Muscle layer of duodenum (tissue), 2 donors: ENCODE results near the gene ESYT1.

ENCODE experiments used
- H3K27ac ChIP-seq: one replicate; pipeline ENCODE4 v1.7.0; 2013; ENCODE audit warnings: mild to moderate bottlenecking, low read length
- H3K27me3 ChIP-seq: one replicate; pipeline ENCODE4 v1.7.0; 2013; ENCODE audit warnings: low read depth, mild to moderate bottlenecking, control low read depth, low read length
- H3K36me3 ChIP-seq, 2 donors: one replicate each; pipeline ENCODE4 v1.7.0; 2013; ENCODE audit warnings: low read length in 2 of 2, control low read depth in 1 of 2, mild to moderate bottlenecking in 1 of 2; ENCODE audit not compliant: insufficient read depth in 2 of 2, control insufficient read depth in 1 of 2
- H3K4me1 ChIP-seq, 2 donors: one replicate each; pipeline ENCODE4 v1.7.0; 2013; ENCODE audit warnings: low read length in 2 of 2, mild to moderate bottlenecking in 2 of 2, control low read depth in 1 of 2, moderate library complexity in 1 of 2; ENCODE audit not compliant: insufficient read depth in 2 of 2, control insufficient read depth in 1 of 2
- H3K4me3 ChIP-seq, 2 donors: one replicate each; pipeline ENCODE4 v1.7.0; 2013; ENCODE audit warnings: low read length in 2 of 2, low read depth in 1 of 2, mild to moderate bottlenecking in 1 of 2
- H3K9me3 ChIP-seq, 2 donors: one replicate each; pipeline ENCODE4 v1.7.0; 2013; ENCODE audit warnings: low read length in 2 of 2, control low read depth in 1 of 2, mild to moderate bottlenecking in 1 of 2; ENCODE audit not compliant: control insufficient read depth in 1 of 2
- donor health status: healthy.

The ESYT1 gene

GRCh38 chr12:56158926-56159461, 30.9 kb downstream of the ESYT1 start:
- H3K27me3 ChIP-seq = no peaks in the 10 kb centered on the region

GRCh38 chr12:56159482-56160192, 31.6 kb downstream of the ESYT1 start:
- Histone ChIP-seq H3K4me1 (peaks cover 13 to 42% of the 10 kb centered on the region in 2 donors), H3K9me3 (no peaks in the 10 kb centered on the region), H3K36me3 (peaks cover 43 to 44% of the 10 kb centered on the region in 2 donors), H3K27me3 (no peaks in the 10 kb centered on the region), H3K27ac (peak overlapping the region; percentile 100), H3K4me3 (peak overlapping the region; percentile 71 to 100)

More at GRCh38 chr12:56158926-56159461, 30.9 kb downstream of the ESYT1 start:
- H3K9me3 ChIP-seq = no peaks in the 10 kb centered on the region
- H3K4me3 ChIP-seq = peak overlapping the region; percentile 71 to 100
- peaks cover 13 to 42% of the 10 kb centered on the region in 2 donors for H3K4me1 ChIP-seq
- H3K27ac ChIP-seq = peak overlapping the region; percentile 100
- peaks cover 37 to 41% of the 10 kb centered on the region in 2 donors for H3K36me3 ChIP-seq

- no peaks in the 10 kb centered on the region for H3K27me3 ChIP-seq
- peak overlapping the region; percentile 71 to 100 for H3K4me3 ChIP-seq
- no peaks in the 10 kb centered on the region for H3K9me3 ChIP-seq
- H3K4me1 ChIP-seq = peaks cover 13 to 42% of the 10 kb centered on the region in 2 donors
- peak overlapping the region; percentile 100 for H3K27ac ChIP-seq
- H3K36me3 ChIP-seq = peaks cover 44 to 50% of the 10 kb centered on the region in 2 donors
Measured at GRCh38 chr12:56160193-56160763, 32.2 kb downstream of the ESYT1 start.

- H3K27me3 ChIP-seq = no peaks in the 10 kb centered on the region
- peak overlapping the region; percentile 71 to 100 for H3K4me3 ChIP-seq
- H3K9me3 ChIP-seq = no peaks in the 10 kb centered on the region
- H3K36me3 ChIP-seq = peaks cover 48 to 58% of the 10 kb centered on the region in 2 donors
- H3K27ac ChIP-seq = peak overlapping the region; percentile 100
- H3K4me1 ChIP-seq = peaks cover 13 to 42% of the 10 kb centered on the region in 2 donors
Measured at GRCh38 chr12:56160894-56161689, 33.0 kb downstream of the ESYT1 start.

GRCh38 chr12:56161690-56162351, 33.8 kb downstream of the ESYT1 start:
- Histone ChIP-seq H3K4me3 (peak overlapping the region; percentile 71 to 100), H3K36me3 (peaks cover 48 to 64% of the 10 kb centered on the region in 2 donors), H3K27me3 (no peaks in the 10 kb centered on the region), H3K27ac (peak overlapping the region; percentile 100), H3K9me3 (no peaks in the 10 kb centered on the region), H3K4me1 (peaks cover 13 to 42% of the 10 kb centered on the region in 2 donors)

- H3K27ac ChIP-seq = peak overlapping the region; percentile 22
- H3K4me3 ChIP-seq = no peak overlapping the region
Measured at GRCh38 chr12:56162468-56163290, 34.6 kb downstream of the ESYT1 start.

GRCh38 chr12:56163533-56164344, 35.7 kb downstream of the ESYT1 start:
- H3K27ac ChIP-seq = no peak overlapping the region

More at GRCh38 chr12:56162468-56163290, 34.6 kb downstream of the ESYT1 start:
- H3K4me1 ChIP-seq = peaks cover 13 to 42% of the 10 kb centered on the region in 2 donors
- H3K36me3 ChIP-seq = peaks cover 51 to 69% of the 10 kb centered on the region in 2 donors
- H3K27me3 ChIP-seq = no peaks in the 10 kb centered on the region
- no peaks in the 10 kb centered on the region for H3K9me3 ChIP-seq

GRCh38 chr12:56164345-56164729, 36.3 kb downstream of the ESYT1 start:
- H3K36me3 ChIP-seq = peaks cover 55 to 82% of the 10 kb centered on the region in 2 donors
- H3K9me3 ChIP-seq = no peaks in the 10 kb centered on the region
- no peak overlapping the region for H3K27ac ChIP-seq
- H3K4me1 ChIP-seq = peaks cover 13 to 41% of the 10 kb centered on the region in 2 donors
- H3K4me3 ChIP-seq = no peak overlapping the region
- no peaks in the 10 kb centered on the region for H3K27me3 ChIP-seq

More at GRCh38 chr12:56163533-56164344, 35.7 kb downstream of the ESYT1 start:
- Histone ChIP-seq H3K4me1 (peaks cover 13 to 42% of the 10 kb centered on the region in 2 donors), H3K27me3 (no peaks in the 10 kb centered on the region), H3K4me3 (no peak overlapping the region), H3K36me3 (peaks cover 56 to 76% of the 10 kb centered on the region in 2 donors), H3K9me3 (no peaks in the 10 kb centered on the region)

GRCh38 chr12:56165369-56165768, 37.3 kb downstream of the ESYT1 start:
- peaks cover 12 to 32% of the 10 kb centered on the region in 2 donors for H3K4me1 ChIP-seq
- no peaks in the 10 kb centered on the region for H3K27me3 ChIP-seq
- H3K4me3 ChIP-seq = no peak overlapping the region
- H3K36me3 ChIP-seq = peaks cover 50 to 82% of the 10 kb centered on the region in 2 donors
- H3K27ac ChIP-seq = no peak overlapping the region
- H3K9me3 ChIP-seq = no peaks in the 10 kb centered on the region
